ENCODE data around the gene PET100.
A peak's percentile ranks its signal among the peaks of the same experiment; 100 is the strongest.
"Not testable (repeated sequence)": the region's sequence is repeated elsewhere in the genome, so short reads cannot be mapped to it uniquely, and the experiment has no call there.

The PET100 gene

GRCh38 chr19:7633698-7634097 is 4.1 kb downstream of the PET100 start, which contains the start of gene PCP2:
Gene PCP2, minus strand, starts transcription at chr19:7633719. Its CDS starts 262 bp downstream, at chr19:7633457.
- DNase-seq (no peak), ATAC-seq (no peak)

DNA sequence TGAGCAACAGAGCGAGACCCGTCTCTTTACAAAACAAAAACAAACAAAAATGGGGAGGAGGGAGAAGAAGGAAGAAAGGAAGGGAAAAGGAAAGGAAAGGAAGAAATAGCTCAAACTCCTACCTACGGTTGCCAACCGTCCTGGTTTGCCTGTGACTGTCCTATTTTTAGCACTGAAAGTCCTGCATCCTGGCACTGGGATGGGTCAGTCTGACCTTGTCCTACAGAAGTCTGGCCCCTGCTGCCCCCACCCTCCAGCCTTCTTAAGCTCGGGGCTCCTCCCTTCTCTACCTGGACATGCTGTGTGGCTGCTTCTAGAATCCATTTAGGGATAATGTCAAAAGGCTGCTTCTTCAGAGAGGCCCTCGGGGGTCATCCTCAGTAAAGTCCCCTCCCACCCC is 6.1 kb downstream of the PET100 start:
- ATAC-seq = no peak
- DNase-seq = no peak

- DNase-seq (no peak), ATAC-seq (no peak)
Observed at GRCh38 chr19:7636317-7636690, 6.7 kb downstream of the PET100 start.

DNA sequence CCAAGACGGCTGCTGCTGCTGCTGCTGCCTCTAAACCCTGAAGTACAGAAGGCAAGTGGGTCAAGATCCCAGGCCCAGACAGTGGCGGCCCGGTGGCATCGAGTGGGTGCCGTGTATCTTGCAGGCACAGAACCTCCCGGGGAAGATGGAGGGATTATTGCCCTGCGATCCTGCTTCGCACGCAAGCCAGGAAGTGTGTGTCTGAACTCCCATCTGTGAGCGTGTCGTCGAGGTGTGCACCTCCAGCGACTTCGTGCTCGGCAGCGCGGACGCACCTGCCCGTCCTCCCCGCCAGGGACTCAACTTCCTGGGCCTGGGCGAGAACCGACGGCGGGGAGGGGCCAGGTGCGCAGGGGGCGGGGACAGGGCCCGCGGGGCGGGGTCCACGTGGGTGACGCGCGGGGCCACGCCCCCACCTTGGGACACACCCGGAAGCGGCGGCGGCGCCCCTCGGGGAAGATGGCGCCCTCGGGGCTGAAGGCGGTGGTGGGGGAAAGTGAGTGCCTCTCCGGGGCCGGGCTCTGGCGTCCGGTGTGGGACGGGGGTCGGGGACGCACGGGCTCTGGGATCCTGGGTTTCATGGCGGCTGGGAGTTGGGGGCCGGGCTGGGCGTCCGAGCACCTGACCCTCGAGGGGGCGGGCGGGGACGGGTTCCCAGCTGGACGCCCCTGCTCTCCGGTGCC is 7.2 kb downstream of the PET100 start, which contains the start of gene STXBP2:
Gene STXBP2, plus strand, starts transcription at position 420 of the 683 bp plus-strand sequence. Its CDS starts 40 bp downstream, at position 460.
- ATAC-seq (peak; percentile 92), DNase-seq (peak; percentile 93)

DNA sequence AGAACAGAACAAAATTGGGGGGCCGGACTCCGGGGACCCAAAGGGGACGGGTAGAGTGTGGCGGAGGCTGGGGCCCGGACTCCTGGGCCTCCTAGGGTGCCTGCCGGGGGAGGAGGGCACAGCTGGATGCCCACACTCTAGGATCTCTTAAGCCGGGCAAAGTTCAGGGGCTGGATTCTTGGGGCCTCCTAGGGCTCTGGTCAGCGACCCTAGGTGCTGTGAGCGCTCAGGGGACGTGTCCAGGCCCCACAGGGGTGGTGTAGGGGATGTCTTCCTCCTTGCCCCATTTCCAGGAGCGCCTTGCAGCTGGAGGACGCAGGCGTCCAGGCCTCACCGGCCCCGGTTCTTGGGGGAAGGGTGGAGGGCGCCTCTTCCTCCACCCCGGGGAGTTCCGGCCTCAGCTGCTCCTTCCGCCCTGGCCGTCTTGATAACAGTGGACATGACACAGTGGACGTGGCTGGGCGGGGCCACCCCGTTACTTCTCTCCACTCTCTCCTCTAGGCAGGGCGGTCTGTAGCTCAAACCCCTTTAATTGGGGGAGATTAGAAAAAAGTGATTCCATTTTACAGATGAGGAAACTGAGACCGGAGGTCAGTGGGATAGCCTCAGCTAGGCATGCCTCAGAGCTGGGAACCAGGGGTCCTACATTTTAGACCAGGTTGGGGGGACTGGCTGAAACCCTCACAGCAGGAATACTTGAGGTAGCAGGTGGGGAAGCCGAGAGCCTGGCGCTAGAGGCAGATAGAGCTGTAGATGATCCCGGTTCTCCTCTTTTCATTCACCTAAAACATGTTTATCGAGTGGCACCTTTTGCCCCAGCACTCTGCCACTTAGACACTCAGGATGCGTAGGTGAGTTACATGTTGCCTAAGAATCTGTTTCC is 8.0 kb downstream of the PET100 start:
- ATAC-seq = peak; percentile 6
- DNase-seq = peak; percentile 27

DNA sequence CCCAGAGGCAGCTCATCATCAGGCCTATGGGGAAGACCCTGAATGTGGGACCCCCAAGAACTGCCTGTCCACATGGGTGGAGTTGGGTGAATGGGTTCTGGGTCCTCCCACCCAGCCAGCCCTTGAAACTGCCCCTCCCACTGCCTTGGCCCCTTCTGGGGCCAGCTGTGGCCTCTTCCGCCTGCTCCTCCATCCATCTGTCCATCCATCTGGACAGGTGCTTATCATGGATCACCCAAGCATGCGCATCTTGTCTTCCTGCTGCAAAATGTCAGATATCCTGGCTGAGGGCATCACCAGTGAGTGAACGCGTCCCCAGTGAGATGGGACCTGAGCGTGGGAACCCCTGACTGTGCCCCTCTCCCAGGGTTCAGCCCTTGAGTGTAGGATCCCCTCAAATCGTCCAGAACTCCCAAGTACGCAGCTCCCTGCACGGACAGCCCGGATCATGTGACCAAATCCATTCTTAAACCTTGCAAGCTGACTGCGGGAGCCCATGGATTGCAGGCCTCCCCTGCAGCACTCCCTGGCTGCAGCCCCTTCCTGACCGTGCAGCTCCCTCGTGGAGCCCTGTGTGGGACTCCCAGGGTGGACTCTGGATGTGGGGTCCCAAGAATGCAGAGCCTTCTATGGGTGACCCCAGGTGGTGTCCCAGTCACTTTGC is 9.3 kb downstream of the PET100 start:
- no peak for ATAC-seq
- no peak for DNase-seq

DNA sequence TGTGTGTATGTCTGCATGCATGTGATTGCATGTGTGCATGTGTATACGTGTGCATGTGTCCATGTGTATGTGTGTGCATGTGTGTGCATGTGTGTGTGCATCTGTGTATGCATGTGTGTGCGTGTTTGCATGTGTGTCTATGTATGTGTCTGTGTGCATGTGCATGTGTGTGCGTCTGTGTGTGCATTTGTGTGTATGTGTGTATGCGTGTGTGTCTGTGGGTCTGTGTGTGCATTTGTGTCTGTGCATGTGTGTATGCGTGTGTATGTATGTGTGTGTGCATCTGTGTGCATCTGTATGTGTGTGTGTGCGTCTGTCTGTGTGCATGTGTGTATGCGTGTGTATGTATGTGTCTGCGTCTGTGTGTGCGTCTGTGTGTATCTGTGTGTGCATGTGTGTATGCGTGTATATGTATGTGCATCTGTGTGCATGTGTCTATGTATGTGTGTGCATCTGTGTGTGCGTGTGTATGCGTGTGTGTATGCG is 10.3 kb downstream of the PET100 start:
- no peak for DNase-seq
- ATAC-seq = no peak

DNA sequence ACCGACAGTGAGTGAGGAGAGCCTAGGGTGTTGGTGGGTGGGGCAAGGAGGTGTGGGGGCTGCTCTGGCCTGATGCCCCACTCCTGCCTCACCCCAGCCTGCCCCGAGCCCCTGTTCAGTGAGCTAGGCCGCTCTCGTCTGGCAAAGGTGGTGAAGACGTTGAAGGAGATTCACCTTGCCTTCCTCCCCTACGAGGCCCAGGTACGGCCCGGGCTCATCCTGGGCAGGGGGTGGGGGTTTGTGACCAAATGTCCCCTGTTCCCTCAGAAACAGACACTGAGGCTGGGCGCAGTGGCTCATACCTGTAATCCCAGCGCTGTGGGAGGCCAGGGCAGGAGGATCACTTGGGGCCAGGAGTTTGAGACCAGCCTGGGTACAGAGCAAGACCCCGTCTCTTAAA is 11.2 kb downstream of the PET100 start:
- ATAC-seq (no peak), DNase-seq (no peak)

- ATAC-seq (no peak), DNase-seq (no peak)
Observed at GRCh38 chr19:7641290-7642276, 12.0 kb downstream of the PET100 start.

DNA sequence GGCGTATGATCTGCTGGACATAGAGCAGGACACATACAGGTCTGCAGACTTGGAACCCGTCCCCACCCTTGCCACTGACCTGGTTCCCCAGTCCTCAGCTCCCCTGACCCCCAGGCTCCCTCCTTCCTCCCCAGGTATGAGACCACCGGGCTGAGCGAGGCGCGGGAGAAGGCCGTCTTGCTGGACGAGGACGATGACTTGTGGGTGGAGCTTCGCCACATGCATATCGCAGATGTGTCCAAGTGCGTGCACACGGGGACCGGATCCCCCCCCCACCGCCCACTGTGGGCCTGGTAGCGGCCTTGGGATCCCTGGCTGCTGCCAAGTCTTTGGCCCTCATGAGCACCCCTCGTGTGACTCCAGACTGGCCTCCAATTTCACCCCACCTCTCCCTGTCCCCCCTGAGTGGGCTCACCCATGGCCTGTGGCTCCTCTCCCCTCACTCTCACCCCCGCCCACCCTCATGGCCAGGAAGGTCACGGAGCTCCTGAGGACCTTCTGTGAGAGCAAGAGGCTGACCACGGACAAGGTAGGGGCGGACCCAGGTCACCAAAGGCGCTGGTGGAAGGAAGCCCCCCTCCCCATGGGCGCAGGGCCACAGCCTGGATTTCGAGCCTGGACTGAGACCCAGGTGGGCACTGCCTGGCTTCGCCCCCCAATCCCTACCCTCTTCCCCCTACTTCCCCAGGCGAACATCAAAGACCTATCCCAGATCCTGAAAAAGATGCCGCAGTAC is 12.9 kb downstream of the PET100 start:
- ATAC-seq = no peak
- no peak for DNase-seq

- ATAC-seq (no peak), DNase-seq (no peak)
Observed at GRCh38 chr19:7643031-7643415, 13.4 kb downstream of the PET100 start.

DNA sequence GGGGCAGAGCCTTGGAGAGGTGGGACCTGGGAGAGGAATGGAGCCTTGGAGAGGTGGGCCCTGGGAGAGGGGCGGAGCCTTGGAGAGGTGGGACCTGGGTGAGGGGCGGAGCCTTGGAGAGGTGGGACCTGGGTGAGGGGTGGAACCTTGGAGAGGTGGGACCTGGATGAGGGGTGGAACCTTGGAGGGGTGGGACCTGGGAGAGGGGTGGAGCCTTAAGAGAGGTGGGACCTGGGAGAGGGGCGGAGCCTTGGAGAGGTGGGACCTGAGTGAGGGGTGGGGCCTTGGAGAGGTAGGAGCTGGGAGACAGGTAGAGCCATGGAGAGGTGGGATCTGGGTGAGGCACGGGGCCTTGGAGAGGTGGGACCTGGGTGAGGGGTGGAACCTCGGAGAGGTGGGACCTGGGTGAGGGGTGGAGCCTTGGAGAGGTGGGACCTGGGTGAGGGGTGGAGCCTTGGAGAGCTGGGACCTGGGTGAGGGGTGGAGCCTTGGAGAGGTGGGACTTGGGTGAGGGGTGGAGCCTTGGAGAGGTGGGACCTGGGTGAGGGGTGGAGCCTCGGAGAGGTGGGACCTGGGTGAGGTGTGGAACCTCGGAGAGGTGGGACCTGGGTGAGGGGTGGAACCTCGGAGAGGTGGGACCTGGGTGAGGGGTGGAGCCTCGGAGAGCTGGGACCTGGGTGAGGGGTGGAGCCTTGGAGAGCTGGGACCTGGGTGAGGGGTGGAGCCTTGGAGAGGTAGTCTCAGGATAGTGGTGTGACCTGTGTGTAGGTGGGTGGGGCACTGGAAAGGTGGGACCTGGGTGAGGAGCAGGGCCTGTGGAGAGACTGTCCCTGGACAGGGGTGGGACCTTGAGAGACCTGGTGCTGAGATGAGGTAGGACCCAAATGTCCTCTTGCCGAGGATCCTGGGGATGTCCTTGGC is 14.3 kb downstream of the PET100 start:
- ATAC-seq = not testable (repeated sequence)
- peak; percentile 28 for DNase-seq

GRCh38 chr19:7644550-7644877 is 14.9 kb downstream of the PET100 start:
- no peak for ATAC-seq
- no peak for DNase-seq

DNA sequence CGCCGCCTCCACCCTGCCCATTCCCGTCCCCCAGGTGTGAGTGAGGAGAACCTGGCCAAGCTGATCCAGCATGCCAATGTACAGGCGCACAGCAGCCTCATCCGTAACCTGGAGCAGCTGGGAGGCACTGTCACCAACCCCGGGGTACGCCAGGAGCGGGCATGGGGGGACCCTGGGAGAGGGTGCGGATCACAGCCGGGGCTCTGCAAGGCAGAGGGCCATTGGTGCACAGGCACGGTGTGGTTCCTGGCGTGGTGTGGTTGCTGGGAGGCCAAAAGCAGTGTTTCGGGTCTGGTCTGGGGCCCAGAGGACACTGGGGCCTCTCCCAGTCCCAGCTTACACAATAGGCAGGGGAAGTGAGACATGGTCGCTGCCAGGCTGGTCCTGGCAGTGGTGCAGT is 15.6 kb downstream of the PET100 start:
- DNase-seq = no peak
- ATAC-seq = no peak

GRCh38 chr19:7645656-7646425 is 16.2 kb downstream of the PET100 start:
- ATAC-seq (no peak), DNase-seq (no peak)

DNA sequence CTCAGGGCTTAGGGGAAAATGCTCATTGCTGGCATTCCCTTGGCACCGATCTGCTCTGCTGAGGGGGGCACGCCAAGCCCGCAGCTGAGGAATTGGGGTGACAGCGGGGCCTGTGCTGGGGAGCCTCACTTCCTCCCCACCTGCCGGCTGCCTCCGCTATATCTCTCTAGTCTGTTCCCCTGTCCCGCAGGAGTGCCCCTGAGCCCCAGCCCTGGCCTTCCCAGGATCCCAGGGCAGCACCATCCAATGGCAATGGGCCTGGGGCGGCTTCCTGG is 16.8 kb downstream of the PET100 start:
- DNase-seq (no peak), ATAC-seq (no peak)

- DNase-seq (no peak), ATAC-seq (no peak)
Observed at GRCh38 chr19:7647156-7647555, 17.6 kb downstream of the PET100 start.

- ATAC-seq = no peak
- no peak for DNase-seq
Observed at GRCh38 chr19:7648265-7649014, 18.8 kb downstream of the PET100 start.

GRCh38 chr19:7650148-7650547 is 20.6 kb downstream of the PET100 start:
- no peak for DNase-seq
- ATAC-seq = no peak

All from stimulated activated naive CD8-positive, alpha-beta T cell treated with anti-CD3 and anti-CD28 coated beads, Interleukin-15, Interleukin-2, amounts not matched to agents 100 U/mL and 50 U/mL, for 24 hours (primary cell).